ENCODE data around the gene C11orf54.
A peak's percentile ranks its signal among the peaks of the same experiment; 100 is the strongest.
"Not testable (repeated sequence)": the region's sequence is repeated elsewhere in the genome, so short reads cannot be mapped to it uniquely, and the experiment has no call there.

Gene C11orf54

DNA sequence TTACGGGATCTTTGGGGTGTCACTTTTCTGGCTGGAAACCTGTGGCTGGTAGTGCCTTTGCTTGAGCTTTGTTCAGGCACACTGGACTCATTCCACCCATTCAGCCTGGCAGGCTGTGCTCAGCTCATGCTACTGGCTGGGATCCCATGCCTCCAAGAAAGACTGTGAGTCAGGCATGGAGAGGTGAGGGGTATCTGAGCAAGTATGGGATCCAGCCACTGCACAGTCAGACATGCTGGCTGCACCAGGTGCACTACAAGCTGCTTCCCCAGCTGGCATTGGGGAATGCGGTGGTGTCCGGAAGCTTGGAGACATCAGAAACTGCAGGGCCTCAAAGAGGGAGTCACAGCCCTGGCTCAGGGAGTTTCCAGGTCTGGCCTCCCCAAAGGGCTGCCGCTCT is 30.7 kb downstream of the C11orf54 start:
- no peak for DNase-seq

DNA sequence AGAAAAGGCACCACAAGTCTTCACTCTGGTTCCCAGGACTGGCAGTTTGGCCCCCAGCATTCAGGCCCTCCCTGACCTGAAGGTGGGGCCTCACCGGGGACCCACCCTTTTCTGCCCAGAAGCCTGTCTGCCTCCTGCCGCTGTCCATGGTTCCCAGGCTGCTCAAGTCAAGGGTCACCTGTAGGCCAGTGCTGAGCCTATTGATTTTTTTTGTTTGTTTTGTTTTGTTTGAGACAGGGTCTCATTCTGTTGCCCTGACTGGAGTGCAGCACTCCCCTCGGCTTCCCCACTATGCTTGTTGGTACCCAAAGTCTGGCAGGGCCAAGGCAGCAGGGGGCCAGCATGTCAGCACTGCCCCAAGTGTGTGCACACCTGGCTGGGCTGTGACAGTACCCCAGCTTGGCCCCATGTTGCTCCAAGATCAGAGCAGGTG is 31.6 kb downstream of the C11orf54 start:
- no peak for DNase-seq

DNA sequence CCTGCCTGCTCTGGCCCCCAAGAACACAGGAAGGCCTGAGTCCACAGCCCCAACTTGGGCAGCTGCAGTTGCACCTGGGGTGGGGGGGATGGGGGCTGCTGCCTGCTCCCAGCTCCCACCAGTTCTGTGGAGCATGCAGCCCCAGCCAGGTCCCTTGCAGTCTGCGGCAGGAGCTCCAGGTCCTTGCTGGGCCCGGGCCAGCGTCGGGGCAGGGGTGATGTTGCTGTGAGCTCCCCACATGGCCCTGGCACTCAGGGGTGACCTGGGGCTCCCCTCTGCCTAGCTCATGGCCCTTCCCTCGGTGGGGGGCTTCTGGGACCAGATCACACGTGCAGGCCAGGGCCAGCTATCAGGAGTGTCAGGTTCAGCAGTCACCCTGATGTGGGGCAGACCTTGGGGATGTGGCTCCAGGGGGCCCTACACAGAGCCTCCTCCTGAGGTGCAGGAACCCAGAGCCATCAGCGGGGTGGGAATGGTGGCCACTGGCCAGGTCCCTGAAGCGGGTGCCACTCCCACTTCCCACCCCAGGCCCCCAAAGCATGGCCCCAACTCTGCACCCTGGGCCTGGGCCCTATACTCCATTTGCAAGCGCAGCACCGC is 32.2 kb downstream of the C11orf54 start:
- DNase-seq = no peak

DNA sequence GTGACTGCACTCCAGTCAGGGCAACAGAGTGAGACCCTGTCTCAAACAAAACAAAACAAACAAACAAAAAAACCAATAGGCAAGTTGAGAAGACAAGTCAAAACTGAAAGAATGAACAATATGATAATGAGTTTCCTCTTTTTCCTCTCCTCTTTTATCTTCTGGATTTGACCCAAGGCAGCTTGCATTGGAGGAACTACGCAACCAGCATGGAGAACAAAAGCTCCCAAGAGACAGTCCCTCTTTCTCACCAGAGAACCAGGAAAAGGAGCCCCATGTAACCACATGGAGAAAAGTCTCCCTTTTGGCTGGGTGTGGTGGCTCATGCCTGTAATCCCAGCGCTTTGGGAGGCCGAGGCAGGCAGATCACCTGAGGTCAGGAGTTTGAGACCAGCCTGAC is 33.1 kb downstream of the C11orf54 start:
- not testable (repeated sequence) for DNase-seq

DNA sequence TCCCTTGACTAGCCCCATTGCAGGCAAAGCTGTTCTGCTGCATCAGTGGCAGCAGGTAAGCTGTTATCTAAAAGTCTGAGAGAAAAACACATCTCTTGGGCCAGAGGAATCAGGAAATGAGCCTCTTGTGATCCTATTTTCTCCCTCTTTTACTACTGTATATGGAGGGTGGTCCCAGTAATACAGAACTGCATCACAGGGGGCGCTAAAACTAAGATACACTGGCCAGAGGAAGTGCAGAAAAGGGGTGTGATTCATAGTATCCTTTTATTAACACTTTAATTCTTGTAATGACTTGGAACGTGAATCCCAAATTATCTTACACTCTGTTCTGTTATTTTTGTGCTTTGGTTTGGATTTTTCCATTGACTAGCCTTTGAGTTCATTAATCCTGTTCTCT is 33.8 kb downstream of the C11orf54 start:
- DNase-seq = no peak

DNA sequence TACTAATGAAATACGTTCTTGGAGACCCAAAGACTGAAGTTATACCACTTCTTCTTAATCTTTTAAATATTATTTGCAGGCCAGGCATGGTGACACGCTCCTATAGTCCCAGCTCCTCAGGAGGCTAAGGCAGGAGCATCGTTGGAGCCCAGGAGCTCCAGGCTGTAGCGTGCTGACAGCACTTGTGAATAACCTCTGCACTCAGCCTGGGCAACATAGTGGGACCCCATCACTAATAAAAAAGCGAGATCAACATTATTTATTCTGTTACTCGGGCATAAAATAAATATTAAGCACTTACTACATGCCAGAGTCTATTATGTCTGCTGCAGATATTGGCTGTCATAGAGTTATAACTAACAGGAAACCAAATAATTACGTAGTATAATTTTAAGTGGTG is 41.9 kb downstream of the C11orf54 start:
- DNase-seq = no peak

DNA sequence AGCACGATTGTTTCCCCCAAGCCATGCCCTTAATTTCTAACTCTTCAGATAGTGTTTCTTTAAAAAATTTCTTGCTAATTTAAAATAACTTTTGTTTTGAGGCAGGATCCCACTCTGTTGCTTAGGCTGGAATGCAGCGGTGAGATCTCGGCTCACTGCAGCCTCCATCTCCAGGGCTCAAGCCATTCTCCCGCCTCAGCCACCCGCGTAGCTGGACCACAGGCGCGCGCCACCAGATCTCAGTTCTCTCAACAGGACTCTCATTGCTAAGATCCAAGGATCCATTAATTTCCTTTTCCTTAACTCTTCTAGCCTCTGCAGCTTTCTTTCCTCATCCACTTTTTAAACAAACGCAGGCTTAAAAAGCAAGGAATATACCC is 42.3 kb downstream of the C11orf54 start:
- DNase-seq = no peak

DNA sequence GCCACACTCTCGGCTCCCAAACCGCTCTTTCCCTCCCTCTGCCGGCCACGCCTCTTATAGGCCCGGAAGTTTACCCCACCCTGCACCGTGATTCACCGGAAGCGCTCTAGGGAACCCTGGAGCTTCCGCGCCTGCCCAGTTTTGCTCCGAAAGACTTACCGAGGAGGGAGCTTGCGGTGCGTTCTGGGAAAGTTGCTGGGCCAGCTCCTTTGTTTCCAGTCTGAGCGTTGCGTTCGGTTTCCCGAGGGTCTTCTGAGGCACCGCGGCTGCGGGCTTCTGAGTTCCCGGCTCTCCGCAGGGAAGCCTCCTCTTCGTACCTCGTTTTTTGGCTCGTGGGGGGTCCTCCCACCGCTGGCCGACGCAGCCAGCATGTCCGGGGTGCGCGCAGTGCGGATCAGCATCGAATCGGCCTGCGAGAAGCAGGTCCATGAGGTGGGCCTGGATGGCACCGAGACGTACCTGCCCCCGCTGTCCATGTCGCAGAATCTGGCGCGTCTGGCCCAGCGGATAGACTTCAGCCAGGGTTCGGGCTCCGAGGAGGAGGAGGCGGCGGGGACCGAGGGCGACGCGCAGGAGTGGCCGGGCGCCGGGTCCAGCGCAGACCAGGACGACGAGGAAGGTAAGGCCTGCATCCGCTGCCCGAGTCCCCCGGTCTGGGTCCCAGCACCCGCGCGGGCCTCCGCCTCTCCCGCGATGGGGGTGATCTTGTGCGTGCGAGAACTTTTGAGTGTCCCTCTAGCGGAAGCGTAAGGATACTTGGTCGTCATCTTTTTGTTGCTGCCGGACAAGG is 42.9 kb downstream of the C11orf54 start, which contains the start of gene MED17:
TSS of gene MED17 (plus strand) at position 138 of the 790 bp plus-strand sequence. CDS start at position 370, 232 bp downstream.
- peak; percentile 97 for DNase-seq

DNA sequence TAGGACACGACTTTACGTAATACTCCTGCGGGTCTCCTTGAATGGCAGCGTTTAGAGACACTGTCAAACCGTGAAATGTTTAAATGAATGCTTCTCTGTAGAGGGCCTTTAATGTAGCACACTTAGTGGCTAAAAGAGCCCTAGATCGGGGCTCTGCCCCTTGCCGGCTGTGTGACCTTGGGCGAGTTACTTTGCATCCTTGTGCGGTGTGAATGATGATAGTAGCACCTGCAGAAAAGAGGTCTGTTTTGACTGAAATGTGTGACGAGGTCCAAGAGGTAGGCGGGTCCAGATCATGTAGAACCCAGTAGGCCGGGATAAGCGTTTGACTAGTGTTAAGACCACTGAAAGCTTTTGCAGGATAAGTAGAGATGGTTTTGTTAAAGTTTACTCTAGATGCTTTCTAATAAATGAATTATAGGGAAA is 43.5 kb downstream of the C11orf54 start:
- DNase-seq = no peak

DNA sequence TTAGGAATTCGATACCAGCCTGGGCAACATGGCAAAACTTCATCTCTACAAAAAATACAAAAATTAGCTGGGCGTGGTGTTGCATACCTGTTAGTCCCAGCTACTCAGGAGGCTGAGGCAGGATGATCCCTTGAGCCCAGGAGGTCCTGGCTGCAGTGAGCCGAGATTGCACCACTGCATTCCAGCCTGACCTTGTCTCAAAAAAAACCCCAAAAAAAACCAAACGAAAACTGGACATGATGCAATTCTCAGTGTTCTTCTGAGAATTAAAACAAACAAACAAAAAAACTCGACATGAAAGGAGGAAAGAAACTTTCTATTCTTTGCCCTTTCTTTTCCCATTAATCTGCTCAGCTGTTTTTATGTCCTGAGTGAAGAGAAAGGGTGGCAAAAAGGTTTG is 50.0 kb downstream of the C11orf54 start:
- no peak for DNase-seq

DNA sequence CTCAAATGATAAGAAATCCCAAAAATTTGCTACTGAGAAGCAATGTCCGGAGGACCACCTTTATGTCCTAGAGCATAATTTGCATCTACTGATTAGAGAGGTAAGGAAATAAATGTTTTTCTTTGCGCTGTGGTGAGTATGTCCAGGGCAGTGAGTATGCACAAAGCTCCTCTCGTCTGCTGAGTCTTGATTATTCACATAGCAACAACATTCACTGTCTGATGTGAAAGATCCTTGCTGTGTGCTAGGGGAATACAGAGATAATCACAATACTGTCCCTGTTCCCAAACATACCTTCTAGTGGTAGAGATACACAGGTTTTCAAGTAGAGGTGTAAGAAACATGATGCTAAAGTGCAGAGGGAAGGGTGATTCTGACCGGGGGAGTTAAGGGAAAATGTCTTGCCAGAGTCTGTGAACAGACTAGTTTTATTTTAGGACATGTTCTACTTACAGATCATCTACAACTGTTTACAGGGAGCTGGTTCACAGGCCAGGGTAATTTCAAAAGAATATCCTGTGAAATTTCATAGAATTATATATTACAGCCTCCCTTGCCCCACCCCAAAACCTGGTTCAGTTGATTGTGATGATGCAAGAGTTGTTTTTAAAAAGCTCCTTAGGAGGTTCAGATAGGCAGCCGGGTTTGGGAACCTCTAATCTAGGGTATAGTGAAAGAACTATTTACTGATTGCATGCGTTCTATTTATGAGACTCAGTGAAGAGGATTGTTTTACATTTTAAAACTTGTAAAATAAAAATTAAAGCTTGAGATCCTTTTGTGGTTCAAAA is 55.2 kb downstream of the C11orf54 start:
- DNase-seq = no peak

DNA sequence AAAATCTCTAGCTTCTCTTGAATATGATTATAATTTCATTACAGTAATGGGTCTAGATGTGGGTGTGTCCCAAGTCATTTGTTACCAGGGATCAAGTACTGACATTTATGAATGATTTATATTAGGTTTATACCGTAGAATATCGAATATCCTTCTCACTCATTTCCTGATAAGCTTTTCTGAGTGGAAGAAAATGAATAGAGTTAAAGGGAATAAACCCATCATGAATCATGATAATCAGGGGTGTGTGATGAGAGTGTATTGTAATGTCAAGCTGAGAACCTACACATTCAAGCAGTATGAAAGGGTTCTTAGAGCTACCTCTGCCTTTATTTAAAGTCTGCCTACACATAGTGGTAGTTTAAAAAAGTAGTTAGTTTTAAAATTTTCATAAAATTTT is 59.9 kb downstream of the C11orf54 start:
- DNase-seq = no peak

DNA sequence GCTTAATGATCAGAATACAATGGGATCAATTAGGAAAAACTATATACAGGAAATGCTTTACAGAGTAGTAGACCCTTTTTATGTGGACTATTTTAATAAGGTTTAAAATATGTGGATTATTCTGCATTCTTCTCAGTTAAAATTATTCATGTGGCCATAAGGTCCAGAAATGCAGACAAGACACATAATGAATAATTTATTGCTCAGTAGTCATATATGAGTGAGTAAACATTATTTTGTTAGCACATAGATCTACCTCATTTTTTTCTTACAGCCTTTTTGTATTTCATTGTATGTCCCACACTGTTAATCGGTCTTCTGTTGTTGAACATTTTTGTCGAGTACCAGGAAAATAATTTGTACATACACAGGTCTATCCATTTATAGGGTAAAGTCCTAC is 63.4 kb downstream of the C11orf54 start:
- no peak for DNase-seq

DNA sequence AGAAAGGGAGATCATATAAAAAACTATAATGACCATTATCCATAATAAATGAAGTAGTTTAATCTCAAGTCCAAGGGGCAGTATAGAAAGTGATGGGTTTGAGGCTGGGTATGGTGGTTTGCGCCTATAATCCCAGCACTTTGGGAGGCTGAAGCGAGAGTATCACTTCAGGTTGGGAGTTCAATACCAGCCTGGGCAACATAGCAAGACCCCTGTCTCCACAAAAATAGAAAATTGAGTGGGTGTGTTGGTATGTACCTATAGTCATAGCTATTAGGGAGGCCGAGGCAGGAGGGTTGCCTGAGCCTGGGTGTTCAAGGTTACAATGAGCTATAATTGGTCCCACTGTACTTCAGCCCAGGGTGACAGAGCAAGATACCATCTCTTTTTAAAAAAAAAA is 66.5 kb downstream of the C11orf54 start:
- no peak for DNase-seq

DNA sequence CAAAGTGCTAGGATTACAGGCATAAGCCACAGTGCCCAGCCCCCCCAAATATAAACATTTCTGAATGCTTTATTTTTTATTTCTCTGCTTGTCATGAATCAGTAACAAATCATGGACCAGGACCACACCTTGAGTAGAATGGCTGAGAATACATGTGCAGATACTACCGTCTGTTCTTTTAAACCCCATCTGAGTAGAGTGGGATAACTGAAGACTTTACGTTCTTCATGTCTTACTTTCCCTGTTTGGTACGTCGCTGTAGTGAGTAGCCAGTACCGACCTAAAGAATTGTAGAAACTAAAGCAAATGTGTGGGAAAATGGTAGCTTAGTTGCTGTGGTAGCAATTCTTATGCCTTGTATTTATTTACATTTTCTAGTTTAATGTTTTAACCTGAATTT is 72.5 kb downstream of the C11orf54 start:
- DNase-seq = no peak
